Measurements from ENCODE around the gene TEKTIP1. TPM values are rescaled to one million over a fixed set of nuclear protein-coding genes. Genes with fewer than 3 reads are reported as not detected.
"Not testable (repeated sequence)": the region's sequence is repeated elsewhere in the genome, so short reads cannot be mapped to it uniquely, and the experiment has no call there.

TEKTIP1 gene
- total RNA-seq, 6 donors from 2014 or later, result 1.6 to 7.3 (median 6.2) TPM; not detected in 3

DNA sequence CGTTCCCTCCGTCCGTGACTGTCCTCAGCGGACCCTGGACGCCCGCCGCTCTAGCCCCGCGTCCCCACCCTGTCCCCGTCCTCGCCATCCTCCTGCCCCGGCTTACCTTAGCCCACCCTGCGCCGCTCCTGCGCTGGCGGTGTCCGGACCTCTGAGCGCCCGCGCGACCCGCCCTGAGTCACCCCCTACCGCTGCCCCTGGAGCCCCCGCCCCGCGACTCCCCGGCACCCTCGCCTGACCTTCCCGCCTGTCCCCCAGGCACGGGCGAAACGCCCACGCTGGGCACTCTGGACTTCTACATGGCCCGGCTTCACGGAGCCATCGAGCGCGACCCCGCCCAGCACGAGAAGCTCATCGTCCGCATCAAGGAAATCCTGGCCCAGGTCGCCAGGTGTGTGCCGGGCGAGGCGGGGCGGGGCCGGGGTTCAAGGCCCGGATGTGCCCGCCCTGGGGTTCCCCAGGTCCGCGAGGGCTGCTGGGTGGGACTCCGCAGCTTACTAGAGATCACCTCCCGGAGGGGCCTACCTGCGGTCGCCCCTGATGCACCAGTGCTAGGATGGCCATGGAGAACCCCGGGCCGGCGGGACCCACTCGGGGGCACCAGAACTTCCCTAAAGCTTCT is 38.9 kb downstream of the TEKTIP1 start:
- no peak overlapping the region for H3K27ac ChIP-seq
- no peak overlapping the region for H3K4me3 ChIP-seq
- H3K9me3 ChIP-seq, result no peaks in the 10 kb centered on the region
- peaks cover 0 to 13% (median 0%) of the 10 kb centered on the region in 4 donors for H3K36me3 ChIP-seq
- 96% methylated on average over 41 to 47 of the region's 60 CpGs for WGBS, 2 donors
- H3K27me3 ChIP-seq, result no peaks in the 10 kb centered on the region
- ATAC-seq (ENCODE audit: low FRiP score in 2 of 2) (no peak), DNase-seq (peak in 1 of 2 donors; percentile 87)
- peaks cover 13 to 26% (median 19%) of the 10 kb centered on the region in 4 donors for H3K4me1 ChIP-seq
- TF ChIP-seq POLR2A (IDR thresholded peaks at IDR 0.05) (no peak), POLR2AphosphoS5 (IDR thresholded peaks at IDR 0.05) (no peak), EP300 (IDR thresholded peaks at IDR 0.05) (no peak)
- TF ChIP-seq, protein P1, sequence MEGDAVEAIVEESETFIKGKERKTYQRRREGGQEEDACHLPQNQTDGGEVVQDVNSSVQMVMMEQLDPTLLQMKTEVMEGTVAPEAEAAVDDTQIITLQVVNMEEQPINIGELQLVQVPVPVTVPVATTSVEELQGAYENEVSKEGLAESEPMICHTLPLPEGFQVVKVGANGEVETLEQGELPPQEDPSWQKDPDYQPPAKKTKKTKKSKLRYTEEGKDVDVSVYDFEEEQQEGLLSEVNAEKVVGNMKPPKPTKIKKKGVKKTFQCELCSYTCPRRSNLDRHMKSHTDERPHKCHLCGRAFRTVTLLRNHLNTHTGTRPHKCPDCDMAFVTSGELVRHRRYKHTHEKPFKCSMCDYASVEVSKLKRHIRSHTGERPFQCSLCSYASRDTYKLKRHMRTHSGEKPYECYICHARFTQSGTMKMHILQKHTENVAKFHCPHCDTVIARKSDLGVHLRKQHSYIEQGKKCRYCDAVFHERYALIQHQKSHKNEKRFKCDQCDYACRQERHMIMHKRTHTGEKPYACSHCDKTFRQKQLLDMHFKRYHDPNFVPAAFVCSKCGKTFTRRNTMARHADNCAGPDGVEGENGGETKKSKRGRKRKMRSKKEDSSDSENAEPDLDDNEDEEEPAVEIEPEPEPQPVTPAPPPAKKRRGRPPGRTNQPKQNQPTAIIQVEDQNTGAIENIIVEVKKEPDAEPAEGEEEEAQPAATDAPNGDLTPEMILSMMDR (IDR thresholded peaks at IDR 0.05), result no peak

GRCh38 chr19:3578390-3578789 is 39.4 kb downstream of the TEKTIP1 start:
- no peaks in the 10 kb centered on the region for H3K9me3 ChIP-seq
- no peak for ATAC-seq (ENCODE audit: low FRiP score in 2 of 2)
- DNase-seq, result no peak
- 79 to 86% methylated on average over 12 to 17 of the region's 17 CpGs for WGBS, 2 donors
- no peaks in the 10 kb centered on the region for H3K27me3 ChIP-seq
- H3K36me3 ChIP-seq, result peaks cover 0 to 13% (median 0%) of the 10 kb centered on the region in 4 donors
- TF ChIP-seq EP300 (IDR thresholded peaks at IDR 0.05), result no peak
- TF ChIP-seq, protein P1 (IDR thresholded peaks at IDR 0.05), result no peak
- TF ChIP-seq POLR2AphosphoS5 (IDR thresholded peaks at IDR 0.05), result no peak
- TF ChIP-seq POLR2A (IDR thresholded peaks at IDR 0.05), result no peak
- no peak overlapping the region for H3K27ac ChIP-seq
- H3K4me3 ChIP-seq, result no peak overlapping the region
- H3K4me1 ChIP-seq, result peaks cover 12 to 22% (median 17%) of the 10 kb centered on the region in 4 donors

DNA sequence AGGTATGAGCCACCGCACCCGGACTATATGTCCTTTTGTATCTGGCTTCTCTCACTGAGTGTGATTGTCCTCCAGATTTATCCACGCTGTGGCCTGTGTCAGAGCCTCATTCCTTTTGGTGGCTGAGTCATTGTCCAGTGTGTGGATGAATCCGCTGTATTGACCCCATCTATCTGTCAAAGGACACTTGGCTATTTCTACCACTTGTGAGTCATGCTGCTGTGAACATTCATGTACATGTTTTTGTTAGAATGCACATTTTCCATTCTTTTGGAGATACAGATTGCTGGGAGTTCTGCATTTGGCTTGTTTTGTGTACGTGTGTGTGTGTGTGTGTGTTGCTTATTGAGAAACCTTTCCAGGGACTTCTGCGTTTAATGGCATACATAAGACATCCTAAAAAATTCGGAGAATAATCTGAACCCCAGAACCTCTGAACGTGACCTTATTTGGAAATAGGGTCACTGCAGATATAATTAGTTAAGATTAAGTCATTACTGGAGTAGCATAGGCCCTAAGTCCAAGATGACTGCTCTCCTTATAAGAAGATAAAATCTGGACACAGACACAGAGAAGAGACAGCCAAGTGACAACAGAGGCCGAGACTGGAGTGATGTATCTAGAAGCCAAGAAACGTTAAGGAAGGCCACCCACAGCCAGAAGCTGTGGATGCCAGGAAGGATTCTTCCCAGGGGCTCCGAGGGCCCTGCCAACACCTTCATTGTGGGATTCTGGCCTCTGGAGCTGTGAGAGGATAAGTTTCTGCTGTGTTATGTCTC is 41.4 kb downstream of the TEKTIP1 start:
- Histone ChIP-seq H3K4me1 (peaks cover 6 to 15% (median 14%) of the 10 kb centered on the region in 4 donors), H3K4me3 (no peak overlapping the region), H3K9me3 (no peaks in the 10 kb centered on the region), H3K27me3 (peaks cover 0 to 4% (median 1%) of the 10 kb centered on the region in 4 donors), H3K27ac (peak overlapping the region in 3 of 4 donors; percentile 21 to 33 (median 27)), H3K36me3 (peaks cover 0 to 7% (median 0%) of the 10 kb centered on the region in 4 donors)
- ATAC-seq (ENCODE audit: low FRiP score in 2 of 2), result peak in 1 of 2 donors; percentile 22
- TF ChIP-seq POLR2A (IDR thresholded peaks at IDR 0.05) (no peak), EP300 (IDR thresholded peaks at IDR 0.05) (no peak)
- TF ChIP-seq, protein P1 (IDR thresholded peaks at IDR 0.05), result no peak
- DNase-seq, result no peak
- WGBS, 2 donors, result 58 to 66% methylated on average over 11 of the region's 11 CpGs

DNA sequence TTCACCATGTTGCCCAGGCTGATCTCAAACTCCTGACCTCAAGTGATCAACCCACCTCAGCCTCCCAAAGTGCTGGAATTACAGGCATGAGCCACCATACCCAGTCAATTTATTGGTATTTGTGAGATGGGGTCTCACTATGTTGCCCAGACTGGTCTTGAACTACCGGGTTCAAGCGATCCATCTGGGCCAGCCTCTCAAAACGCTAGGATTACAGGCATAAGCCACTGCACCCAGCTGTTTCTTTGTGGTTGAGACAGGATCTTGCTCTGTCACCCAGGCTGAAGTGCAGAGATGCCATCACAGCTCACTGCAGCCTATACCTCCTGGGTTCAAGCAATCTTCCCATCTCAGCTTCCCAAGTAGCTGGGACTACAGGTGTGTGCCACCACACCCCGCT is 42.8 kb downstream of the TEKTIP1 start:
- Histone ChIP-seq H3K27me3 (peaks cover 0 to 17% (median 8%) of the 10 kb centered on the region in 4 donors), H3K4me1 (peaks cover 8 to 21% (median 10%) of the 10 kb centered on the region in 4 donors)
- 75 to 85% methylated on average over 3 to 4 of the region's 4 CpGs for WGBS, 2 donors
- not testable (repeated sequence) for H3K27ac ChIP-seq; H3K9me3 ChIP-seq; DNase-seq; H3K36me3 ChIP-seq; H3K4me3 ChIP-seq; ATAC-seq (ENCODE audit: low FRiP score in 2 of 2)

DNA sequence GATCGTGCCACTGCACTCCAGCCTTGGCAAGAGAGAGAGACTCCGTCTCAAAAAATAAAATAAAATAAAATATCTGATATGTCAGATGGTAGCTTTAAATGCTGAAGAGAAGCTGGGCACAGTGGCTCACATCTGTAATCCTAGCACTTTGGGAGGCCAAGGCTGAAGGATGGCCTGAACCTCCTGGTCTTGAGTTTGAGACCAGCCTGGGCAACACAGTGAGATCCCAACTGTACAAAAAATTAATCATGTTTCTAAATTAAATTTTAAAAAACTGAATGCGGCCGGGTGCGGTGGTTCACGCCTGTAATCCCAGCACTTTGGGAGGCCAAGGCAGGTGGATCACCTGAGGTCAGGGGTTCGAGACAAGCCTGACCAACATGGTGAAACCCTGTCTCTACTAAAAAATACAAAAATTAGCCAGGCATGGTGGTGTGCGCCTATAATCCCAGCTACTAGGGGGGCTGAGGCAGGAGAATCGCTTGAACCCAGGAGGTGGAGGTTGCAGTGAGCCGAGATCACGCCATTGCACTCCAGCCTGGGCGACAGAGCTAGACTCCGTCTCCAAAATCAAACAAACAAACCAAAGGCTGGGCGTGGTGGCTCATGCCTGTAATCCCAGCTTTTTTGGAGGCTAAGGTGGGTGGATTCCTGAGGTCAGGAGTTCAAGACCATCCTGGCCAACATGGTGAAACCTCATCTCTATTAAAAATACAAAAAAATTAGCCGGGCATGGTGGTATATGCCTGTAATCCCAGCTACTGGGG is 45.2 kb downstream of the TEKTIP1 start:
- H3K9me3 ChIP-seq; H3K36me3 ChIP-seq; H3K4me3 ChIP-seq; ATAC-seq (ENCODE audit: low FRiP score in 2 of 2); DNase-seq; H3K27ac ChIP-seq: not testable (repeated sequence)
- Histone ChIP-seq H3K4me1 (peaks cover 8 to 22% (median 10%) of the 10 kb centered on the region in 4 donors), H3K27me3 (peaks cover 0 to 17% (median 8%) of the 10 kb centered on the region in 4 donors)
- WGBS, 2 donors, result 85 to 91% methylated on average over 15 of the region's 15 CpGs

Measured in upper lobe of left lung (tissue), 6 donors.